Kasumi-1 (cell line): ENCODE measurements around the gene C4orf54.

Experiments used
- DNase-seq, 2 experiments: peaks; one replicate each; lab custom pipeline; 2025; lab: John Stamatoyannopoulos, UW

Gene C4orf54

DNA sequence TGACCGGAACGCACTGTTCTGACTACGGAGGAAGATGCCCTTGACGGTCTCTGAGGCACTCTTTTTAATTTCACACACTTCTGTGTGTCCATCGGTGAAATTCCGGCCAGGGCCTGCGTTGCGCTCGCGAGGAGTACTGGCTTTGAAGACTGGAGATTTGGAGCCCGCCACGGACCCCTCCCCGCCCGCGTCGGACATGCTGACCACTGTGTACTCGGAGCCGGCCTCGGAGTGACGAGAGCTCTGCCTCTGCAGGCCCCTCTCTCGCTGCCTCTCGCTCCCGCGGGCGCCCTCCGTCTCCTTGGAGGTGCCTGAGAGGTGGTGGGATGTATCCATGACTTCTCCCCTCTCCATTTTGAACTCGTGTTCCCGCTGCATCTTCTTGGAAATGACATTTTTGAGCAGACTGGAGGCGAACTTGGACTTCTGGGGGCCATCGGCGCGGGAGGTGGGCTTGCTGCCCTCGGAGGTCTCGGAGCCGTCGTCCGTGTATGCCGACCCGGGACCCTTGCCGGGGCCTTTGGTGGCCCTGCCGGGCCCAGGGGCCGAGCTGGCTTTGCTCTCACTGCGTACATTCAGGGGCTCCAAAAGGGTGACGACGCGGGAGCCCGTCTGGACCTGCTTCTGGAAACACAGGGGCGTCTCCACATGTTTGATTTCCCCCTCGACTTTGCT is 5.7 kb downstream of the C4orf54 start:
- no peak for DNase-seq

DNA sequence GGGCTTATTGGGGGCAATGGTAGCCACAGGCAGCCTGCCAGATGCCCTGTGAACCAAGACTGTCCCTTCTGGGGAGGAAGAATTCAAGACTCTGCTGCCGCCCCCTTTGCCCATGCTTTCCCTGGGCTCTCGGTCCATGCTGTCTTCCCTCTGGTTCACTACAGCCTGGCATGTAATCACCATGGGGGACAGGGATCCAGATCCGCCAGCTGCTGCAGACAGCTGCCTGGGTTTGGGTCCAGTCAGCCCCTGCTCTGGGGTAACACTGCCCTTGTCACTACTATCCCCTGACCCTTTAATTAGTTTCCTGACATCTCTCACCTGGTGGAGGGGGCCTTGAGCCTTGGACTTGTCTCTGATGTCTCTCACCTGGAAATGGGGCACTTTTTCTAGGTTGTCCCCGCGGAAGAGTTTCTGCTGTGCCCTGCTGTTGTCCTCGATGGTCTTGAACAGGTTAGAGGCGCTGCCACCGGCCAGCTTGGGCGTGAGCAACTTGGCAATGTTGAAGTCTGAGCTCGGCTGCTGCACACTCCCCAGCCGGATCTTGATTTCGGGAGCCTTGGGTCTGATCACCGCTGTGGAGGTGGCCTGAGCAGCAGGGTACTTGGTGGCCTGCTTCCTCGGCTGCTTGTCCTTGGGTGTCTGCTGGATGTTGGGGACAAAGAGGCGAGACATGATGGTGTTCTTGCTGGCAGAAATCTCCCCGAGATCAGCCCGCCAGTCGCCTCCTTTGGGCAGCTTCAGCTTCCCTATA is 6.4 kb downstream of the C4orf54 start:
- no peak for DNase-seq

DNA sequence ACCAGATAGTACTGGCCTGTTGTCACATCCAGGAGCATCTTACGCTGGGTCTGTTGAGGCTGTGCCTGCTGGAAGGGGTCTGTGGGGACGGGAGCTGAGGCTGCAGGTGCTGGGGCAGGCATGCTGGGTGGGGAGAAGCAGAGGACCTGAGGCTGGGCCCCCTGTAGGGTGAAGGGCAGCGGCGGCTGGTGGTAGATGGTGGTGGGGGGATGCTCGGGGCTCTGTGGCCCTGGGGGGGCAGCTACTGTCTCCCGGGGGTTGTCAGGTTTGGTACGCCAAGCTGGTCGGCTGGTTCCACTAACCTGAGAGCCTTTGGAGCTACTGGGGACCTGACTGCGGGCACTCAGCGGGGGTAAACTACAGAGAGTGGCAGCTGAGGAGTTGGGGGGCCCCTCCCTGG is 7.8 kb downstream of the C4orf54 start:
- DNase-seq, result no peak

DNA sequence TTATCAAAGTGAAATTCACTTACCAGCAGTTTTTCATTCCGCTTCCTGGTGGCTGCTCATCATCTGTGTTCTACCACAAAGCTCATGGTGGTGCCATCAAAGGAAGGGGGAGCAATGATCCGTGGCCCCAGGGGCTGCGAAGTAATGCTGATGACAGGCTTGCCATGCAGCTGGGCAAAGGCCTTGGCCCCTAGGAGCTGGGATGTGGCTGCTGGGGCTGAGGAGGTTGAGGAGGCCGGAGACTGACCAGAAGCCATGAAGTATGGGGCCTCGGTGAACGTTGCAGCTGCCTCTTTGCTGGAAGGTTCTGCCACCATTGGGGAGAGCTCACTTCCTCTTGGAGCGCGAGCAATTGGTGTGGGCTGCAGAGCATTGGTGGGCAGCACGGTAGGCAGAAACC is 8.4 kb downstream of the C4orf54 start:
- no peak for DNase-seq

DNA sequence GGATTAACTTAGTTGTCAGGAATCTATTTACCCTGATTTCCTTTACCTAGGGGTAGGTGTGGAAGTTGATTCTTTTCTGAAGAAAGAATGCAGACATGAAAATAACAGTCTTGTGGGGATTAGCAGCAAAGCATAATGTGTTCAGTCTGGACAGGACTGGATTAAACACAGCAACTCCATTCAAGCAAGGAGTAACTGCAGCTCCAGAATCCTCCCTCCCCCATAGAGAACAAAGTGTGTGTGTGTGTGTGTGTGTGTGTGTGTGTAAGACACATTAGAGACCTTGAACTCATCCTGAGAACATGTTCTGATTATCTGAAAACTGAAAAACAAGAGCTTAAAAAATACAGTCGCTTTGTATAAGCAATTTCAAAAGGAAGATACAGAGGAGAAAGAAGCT is 9.3 kb downstream of the C4orf54 start:
- no peak for DNase-seq

DNA sequence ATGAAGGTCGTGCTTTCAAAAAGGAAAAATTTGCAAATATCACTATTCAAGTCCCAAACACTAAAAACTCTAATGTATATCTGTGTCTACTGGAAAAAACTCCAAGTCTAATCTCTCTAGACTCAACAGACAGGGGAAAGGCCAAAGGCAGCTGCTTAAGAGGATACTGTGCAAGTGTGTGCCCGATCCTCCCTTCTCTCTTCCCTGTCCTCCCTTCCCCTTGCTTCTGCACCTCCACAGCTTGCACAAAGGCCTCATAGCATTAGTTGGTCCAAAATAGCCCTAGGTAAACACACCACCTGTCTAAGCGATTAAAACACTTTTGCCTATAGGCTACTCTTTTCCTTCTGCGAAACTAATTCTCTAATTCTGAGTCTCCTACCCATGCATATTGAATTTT is 10.6 kb downstream of the C4orf54 start:
- DNase-seq, result no peak

DNA sequence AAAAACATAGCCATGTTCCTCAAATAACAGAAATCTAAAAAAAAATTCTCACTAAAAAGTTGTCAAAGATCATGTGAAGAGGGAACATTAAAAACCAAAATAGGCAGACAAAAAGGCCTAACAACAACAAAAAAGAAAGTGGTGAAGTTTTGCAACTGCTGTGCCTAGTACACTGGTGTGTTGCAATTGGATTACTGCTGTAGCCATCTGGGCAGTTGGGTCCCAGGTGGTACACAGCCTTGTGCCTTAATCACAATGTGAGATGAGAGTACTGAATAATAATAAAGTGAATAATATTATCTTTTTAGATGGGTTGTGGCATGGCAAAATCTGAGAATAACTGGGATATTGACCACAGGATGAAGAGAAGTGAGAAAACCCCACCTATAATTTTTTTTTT is 12.0 kb downstream of the C4orf54 start:
- no peak for DNase-seq

DNA sequence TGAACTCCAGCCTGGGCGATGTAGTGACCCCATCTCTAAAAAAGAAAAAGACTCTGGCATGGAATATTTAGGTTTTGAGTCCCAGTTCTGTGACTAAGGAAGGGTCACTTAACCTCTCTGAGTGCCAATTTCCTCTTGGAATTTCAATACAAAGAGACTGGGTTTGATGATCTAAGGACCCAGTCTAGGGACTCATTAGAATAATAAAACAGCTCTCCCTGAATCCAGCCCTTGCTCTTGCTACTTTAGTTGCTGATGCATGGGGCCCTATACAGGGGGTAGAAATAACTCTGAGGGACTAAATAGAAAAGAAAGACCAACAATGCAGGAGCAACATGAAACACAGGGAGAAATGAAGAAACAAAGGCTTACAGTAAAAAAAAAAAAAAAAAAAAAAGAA is 12.6 kb downstream of the C4orf54 start:
- DNase-seq, result no peak

DNA sequence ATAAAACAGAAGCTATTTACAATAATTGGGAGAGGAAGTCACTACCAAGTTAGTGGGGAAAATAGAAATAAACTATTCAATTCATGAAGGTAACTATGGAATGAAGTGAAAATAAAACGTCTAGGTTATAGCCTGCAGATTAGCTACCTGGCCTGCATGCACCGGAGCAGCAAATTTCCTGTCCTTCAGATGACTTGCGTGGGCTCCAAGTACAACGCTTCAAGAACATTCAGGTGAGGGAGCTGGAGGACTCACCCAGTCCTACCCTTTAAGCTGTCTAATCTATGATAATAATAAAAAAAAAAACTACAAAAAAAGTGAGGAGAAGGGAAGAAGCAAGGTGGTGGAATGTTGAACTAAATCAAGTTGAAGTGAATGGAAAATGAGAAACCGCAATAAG is 13.2 kb downstream of the C4orf54 start:
- no peak for DNase-seq

DNA sequence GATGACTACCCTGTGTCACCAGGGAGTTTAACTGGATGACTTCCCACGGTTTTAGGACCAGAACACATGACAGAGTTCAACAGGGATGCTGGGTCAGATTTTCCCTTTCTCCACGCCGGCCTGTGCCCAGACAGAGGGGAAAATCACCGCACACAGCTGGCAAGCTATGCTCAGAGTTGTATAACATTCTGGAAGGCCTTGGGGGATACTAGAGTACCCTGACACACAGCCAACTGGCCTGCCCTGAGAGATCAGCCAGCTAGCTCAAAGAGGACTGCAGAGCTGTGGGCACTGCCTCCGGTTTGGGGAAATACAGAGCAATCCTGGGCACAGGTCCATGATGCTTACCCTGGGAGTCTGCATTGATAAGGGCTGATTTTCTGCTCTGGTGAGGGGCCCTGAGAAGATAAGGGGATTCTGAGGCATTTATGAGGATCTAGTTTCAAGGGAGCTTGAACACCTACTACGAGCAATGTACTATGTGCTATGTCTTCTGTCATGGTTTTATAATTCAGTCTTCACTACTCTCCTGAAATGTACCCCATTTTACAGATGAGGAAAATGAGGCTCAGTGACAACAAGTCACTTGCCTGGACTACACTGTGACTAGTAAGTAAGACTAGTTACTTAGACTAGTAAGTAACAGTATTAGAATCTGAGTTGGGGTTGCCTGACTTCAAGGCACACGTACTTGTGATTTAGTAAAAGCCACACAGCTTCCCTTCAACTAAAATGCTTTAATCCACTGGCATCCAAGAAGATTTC is 14.7 kb downstream of the C4orf54 start:
- DNase-seq, result no peak

DNA sequence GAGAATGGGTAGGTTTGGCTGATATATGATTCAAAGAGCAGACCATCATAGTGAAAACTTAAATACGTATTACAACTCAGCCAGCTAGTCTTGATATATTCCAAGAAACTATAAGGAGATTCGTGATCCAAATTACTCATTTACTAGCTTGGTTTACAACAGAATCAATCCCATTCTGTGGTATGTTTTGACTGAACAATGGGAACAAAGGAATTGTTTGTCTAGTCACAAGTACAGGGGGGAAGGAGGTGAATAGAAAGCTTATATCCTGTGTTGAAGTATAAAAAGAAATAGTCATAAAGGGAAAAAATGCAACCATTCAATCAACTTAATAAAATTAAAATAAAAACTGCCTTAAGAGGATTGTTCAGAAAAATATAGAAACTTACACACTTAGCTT is 17.0 kb downstream of the C4orf54 start:
- DNase-seq, result no peak

DNA sequence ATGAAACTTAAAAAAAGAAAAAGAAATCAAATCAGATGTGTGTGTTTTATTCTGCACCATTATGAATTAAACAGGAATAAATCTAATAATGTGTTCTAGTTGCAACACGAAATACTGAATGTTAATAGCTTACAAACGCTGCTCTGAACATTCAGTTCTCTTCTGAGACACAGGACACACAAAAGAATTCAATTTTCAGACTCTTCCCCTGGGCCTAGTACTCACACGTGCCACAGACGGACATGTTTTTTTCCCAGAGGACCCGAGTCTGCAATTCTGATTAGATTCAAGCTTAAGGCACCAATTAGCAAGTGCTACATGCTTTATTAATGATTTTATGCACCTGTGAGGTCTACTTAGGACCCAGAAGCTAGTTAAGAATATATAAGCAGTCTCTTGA is 20.5 kb downstream of the C4orf54 start:
- DNase-seq, result no peak

DNA sequence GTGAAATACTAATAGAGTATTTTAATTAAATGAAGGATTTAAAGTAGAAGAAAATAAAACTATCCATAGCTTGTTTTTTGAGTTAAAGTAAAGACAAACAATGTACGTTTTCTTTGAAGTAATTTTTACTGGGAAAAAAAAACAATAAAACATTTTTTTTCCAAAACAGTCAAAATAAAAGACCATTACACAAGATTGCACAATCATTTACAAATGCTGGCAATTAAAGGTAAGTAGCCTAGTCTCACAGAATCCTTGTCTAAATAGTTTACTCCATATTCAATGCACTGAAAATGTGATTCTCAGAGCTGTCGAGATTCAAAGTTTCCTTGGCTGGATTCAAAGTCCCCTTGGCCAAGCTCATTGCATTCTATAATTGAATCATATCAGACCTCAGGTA is 21.2 kb downstream of the C4orf54 start:
- DNase-seq, result no peak

DNA sequence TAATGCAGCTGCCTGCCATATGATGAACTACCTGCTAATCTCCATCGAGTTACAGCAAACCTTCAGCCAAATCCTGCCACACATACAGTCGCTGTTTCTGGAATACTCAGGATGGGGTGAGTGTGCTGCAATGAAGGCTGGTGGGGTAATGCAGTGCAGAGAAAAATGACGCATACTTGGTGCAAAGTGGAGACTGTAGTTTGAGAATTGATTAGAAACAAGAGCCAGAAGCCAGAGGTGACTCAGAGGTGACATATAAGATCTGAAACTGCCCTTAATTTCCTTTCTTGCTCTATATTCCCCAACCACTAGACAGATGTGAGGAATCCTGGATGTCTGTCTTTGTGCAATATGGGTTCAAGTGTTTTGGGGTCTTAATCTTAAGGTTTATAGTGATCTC is 22.0 kb downstream of the C4orf54 start:
- DNase-seq, result no peak

DNA sequence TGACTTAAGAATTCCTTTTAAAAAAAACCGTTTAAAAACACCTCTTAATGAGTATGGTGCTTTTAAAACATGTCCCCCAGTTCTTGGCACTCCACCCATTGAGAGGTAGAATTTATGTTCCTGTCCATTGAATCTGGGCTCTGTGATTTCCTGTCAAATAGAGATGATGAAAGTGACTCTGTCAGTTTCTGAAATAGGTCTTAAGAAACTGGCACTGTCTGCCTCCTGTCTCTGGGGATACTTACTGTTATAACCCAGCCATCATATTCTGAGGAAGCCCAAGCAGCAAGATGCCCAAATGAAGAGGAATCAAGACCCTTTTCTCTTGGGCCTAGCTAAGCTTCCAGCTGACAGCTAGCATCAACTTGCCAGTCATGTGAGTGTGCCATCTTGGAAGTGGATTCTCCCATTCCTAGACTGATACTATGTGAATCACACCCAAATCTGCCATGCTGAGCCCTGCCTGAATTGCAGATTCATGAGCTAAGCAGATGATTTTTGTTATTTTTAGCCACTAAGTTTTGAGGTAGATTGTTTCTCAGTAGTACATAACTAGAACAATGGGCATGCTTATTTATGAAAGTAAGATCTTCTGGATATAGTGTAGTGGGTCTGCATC is 22.8 kb downstream of the C4orf54 start:
- DNase-seq, result no peak

DNA sequence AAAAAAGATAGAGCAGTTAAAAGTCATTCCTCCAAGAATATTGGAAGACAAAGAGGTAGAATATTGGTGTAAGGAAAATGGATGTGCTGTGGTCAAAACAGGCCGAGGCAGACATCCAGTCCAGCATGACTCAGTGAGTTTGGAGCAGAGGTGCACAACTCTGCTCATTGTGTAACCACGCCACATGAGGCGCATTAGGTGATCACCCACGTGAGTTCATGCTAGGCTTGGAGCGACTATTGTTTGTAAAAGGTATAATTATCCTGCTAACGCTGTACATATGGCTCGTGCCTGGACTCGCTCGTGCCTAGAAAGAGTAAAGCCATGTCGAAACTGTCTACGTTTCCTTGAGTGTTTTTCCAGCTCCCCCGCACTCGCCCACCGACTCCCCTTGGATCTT is 23.9 kb downstream of the C4orf54 start:
- DNase-seq, result no peak

DNA sequence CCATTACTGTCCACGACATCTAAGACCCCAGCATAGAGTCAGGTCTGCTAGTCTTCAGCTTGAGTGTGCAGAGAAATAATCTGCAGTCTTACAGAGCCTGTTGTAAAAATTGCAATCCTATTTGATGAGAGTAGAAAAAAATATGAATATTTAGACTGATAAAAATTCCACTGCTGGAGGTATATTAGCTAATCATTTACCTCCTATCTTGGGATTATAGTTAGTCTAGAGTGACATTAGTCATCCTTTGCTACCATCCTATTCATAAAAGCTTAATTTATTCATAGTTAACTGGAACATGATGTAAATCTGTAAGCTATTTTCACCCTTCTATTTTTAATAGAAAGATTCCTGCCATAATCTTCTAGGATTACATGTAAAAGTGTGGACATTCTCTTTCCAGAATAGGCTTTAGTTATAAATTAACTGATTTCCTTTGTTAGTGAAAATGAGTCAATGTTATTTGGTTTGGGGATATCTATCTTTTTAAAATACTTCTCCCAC is 26.7 kb downstream of the C4orf54 start:
- DNase-seq, result no peak

DNA sequence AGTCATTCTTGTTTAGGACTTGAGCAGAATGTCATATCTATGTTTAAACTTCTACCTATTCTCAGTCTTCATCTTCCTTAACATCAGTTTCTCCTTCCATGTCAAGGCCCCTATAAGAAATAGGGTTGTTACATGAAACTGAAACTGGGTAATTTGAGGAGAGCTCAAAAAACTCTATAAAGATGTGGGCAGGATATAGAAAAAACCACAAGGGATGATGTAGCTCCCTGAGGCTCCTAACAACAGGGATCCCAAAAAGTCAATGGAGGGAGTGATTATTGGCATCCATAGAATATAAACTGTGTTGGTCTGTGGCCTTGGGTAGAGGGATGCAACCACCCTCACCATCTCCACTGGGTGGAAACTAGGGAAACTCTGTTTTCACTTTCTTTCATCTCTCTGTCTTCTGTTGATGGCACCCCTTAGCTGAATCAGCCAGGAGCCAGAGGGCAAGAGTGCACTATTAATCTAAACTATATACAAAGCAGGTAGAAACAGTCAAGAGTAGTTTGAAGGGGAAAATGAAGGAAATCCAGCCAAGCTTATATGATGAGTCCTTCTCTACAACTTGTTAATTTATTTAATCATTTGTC is 27.6 kb downstream of the C4orf54 start:
- no peak for DNase-seq

DNA sequence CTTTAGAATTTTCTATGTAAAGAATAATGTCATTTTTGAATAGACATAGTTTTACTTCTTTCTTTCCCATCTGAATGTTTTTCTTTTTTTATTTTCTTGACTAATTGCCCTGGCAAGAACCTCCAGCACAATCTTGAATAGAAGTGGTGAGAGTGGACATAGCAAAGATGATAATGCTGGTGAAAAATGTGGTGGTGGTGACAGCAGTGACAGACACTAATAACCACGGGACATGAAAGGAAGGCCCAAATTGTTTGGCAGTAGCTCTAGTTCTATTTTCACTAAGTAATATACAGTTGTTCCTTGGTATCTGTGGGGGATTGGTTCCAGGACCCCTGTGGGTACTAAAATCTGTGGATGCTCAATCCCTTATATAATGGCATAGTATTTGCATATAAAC is 29.6 kb downstream of the C4orf54 start:
- no peak for DNase-seq

DNA sequence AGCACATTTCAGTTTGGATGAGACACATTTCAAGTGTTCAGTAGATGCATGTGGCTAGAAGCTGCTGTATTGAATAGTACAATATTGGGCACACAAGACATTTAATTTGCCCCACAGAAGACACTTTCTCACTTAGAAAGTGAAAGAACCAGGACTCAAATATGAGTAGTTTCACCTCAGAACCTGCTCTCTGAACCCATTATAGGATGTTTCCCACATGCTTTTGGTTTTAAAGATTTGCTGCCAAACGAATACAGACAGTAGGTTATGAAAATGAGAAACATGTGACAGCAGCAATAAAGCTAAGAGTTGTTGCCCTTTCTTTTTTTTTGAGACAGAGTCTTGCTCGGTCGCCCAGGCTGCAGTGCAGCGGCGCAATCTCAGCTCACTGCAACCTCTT is 32.3 kb downstream of the C4orf54 start:
- no peak for DNase-seq

DNA sequence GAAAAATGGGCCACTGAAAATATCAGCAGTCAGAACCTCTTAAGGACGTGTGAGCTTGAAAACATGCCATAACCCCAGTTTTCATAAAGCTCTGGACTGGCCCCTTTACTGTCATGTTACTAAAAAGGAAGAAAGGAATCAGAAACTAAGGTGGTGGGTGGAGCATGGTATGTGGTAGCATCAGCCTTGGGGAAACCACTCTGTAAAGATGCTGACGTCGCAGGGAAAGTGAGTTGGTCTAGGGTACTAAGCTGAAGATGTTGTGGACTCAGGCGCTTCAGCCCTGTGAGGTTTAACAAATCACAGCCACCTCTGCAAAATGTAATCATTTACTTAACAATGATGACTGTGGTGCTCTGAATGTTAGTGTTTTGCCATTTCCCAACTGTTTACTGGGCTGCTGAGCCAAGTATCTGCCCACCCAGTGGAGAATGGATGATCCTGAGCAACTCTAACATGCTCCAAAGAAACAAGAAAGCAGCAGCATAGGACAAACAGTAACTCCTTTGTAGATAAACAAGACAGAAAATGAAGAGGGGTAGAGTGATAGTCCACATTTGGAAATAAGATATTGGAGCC is 33.4 kb downstream of the C4orf54 start:
- no peak for DNase-seq

DNA sequence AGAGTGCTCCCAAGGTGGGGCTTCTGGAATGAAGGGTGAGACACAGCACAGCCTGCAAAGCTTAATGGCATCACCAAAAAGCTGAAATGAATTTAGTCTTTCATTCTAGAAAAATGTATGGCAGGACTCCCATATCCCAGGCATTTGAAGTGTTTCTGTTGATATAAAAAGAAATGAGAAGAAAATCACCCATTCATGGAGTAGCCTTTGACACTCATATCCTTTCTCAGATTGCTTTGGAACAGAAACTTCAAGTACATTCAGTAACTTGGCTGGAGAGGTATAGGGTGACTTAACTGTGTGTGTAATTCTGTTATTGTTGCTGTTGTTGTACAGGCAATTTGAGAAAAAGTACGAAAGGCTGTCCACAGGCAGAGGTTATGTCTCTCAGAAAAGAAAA is 35.3 kb downstream of the C4orf54 start:
- DNase-seq, result no peak
